HG03439 (cell line): ENCODE data around the gene PLIN1.
"Not testable (repeated sequence)": the region's sequence is repeated elsewhere in the genome, so short reads cannot be mapped to it uniquely, and the experiment has no call there.

Experiments
- ATAC-seq: cut with Tn5 transposase; IDR thresholded peaks from one replicate; pipeline ENCODE4 v1.9.1; 2021; ENCODE audit warnings: mild to moderate bottlenecking, moderate library complexity; ENCODE audit not compliant: unreplicated experiment

Gene PLIN1, protein sequence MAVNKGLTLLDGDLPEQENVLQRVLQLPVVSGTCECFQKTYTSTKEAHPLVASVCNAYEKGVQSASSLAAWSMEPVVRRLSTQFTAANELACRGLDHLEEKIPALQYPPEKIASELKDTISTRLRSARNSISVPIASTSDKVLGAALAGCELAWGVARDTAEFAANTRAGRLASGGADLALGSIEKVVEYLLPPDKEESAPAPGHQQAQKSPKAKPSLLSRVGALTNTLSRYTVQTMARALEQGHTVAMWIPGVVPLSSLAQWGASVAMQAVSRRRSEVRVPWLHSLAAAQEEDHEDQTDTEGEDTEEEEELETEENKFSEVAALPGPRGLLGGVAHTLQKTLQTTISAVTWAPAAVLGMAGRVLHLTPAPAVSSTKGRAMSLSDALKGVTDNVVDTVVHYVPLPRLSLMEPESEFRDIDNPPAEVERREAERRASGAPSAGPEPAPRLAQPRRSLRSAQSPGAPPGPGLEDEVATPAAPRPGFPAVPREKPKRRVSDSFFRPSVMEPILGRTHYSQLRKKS

DNA sequence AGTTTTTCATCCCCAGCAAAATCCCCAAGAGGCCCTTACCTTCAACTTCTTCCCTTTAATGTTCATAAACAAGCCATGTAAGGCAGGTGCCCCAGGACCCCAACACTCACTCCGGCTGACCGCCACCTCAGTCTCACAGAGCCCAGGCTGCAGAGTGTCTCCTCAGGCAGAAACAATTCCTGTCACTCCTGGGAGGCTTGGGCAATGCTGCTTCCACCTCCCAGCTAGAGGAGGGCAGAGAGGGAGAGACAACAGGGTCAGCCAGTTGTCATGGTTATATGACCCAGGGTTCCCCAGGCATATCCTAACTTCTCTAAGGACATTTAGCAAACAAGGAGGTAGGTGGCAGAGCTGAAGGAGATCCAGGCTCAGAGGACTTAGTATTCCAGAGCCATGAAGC, at the start of gene PLIN1:
Gene PLIN1, minus strand, starts transcription at position 156 of the 400 bp plus-strand sequence. CDS start 1,878 bp downstream, outside the sequence.
- no peak for ATAC-seq

DNA sequence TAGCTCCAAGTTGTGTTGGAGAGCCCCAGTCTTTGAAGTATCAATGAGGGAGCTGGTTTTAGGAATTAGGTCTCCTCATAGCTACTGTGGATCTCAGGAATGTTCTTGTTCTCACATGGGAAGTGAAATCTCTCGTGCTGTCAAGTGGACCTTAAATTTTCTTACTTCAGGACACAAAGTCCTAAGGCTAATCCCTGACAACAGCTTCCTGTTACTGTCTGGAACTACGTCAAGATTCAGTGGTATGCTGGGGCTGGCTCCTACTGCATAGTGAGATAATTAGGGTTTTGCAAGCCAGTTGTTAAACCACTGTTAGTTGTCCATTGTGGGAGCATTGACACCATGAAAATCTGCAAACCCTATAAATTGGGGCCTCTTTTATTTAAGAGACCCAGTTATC, 49.1 kb upstream of the PLIN1 start:
- no peak for ATAC-seq

DNA sequence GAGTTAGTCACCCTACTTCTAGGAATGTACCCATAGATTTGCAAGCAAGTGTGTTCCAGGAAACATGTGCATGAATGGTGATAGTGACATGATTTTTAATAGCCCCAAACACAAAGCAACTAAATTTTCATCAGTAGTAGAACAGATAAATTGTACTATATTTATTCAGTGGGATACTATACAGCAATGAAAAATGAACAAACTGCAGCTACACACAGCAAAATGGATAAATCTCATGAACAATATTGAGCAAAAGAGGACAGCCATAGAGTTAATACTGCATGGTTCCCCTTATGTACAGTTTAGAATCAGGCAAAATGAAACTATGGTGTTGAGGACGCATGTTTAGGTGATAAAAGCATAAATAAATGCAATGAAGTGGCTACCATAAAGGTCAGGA, 45.9 kb upstream of the PLIN1 start:
- no peak for ATAC-seq

DNA sequence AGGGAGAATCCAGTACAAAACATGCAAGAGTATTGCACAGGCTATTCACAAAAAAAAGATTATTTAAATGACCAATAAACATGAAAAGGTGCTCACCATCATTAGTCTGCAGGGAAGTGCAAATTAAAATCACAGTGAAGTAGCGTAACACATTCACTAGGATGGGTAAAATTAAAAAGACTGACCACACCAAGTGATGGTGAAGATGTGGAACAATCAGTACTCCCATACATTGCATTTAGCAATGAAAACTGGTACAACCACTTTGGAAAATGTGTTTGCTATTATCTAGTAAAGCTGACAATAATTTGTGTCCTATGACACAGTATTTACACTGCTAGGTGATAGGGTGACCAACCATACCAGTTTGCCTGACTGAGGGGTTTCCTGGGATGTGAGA, 45.5 kb upstream of the PLIN1 start:
- ATAC-seq, result no peak

DNA sequence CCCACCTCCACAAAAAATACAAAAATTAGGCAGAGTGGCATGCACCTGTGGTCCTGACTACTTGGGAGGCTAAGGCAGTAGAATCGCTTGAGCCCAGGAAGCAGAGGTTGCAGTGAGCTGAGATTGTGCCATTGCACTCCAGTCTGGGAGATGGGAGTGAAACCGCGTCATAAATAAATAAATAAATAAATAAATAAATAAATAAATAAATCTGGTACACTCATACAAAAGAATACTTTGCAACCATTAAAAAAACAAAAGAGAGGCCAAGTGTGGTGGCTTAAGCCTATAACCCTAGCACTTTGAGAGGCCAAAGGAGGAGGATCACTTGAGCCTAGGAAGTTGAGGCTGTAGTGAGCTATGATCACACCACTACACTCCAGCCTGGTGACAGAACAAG, 43.9 kb upstream of the PLIN1 start:
- ATAC-seq, result no peak

DNA sequence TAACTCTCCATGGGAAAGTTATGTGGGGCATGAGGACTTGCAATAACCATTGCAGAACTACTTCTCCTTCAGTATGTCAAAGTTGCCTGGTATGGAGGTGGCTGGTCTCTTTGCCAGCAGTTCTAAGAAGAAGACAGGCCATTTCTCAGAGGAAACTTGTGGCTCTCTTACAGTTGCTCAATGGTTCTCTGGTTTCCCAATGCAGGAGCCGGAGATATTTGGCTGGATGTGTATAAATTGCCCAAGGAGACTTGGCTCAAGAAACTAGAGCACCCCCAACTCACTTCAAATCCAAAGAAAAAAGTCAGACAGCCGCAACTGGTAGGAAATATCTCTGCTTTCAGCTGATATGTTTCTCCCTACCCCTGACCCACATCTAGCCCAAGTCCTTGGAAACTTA, 35.6 kb upstream of the PLIN1 start:
- no peak for ATAC-seq

DNA sequence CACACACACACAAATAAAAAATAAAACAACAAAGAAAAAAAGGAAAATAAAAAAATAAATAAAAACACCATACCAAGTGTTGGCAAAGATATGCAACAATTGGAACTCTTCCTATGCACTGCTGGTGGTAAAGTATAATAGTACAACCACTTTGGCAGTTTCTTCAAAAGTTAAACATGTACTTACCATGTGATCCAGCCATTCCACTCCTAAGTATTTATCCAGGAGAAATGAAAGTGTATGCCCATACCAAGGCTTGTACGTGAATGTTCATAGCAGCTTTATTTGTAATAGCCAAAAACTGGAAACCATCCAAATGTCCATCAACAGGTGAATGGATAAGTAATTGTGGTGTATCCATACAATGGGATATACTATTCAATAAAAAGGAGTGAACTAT, 28.4 kb upstream of the PLIN1 start:
- ATAC-seq, result no peak

DNA sequence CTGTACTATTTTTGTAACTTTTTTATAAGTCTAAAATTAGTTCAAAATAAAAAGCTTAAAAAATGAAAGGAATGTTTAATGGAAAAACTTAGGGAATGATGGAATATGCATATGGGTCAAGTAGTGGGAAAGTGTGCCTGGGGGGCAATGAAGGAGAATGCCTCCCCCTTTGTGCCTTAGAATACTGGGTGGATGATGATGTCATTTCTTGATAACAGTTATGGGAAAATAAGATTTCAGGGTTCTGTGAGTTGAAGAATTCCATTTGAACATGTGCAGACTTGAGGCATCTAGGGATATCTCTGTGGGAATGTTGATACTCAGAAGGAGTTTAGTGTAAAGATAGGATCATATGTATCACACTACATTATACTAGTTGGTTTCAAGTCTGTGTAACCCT, 25.2 kb upstream of the PLIN1 start:
- no peak for ATAC-seq

DNA sequence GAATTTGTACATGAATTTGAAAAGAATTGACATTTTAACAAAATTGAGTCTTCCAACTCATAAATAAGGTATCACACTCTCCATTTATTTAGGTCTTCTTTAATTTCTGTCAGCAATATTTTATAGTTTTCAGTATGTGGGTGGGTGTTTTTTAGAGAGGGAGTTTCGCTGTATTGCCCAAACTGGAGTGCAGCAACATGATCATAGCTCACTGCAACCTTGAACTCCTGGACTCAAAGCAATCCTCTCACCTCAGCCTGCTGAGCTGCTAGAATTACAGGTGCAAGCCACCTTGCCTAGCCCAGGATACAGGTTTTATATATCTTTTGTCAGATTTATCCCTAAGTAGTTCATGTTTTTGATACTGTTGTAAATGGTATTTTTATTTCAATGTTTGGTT, 16.0 kb upstream of the PLIN1 start:
- no peak for ATAC-seq

DNA sequence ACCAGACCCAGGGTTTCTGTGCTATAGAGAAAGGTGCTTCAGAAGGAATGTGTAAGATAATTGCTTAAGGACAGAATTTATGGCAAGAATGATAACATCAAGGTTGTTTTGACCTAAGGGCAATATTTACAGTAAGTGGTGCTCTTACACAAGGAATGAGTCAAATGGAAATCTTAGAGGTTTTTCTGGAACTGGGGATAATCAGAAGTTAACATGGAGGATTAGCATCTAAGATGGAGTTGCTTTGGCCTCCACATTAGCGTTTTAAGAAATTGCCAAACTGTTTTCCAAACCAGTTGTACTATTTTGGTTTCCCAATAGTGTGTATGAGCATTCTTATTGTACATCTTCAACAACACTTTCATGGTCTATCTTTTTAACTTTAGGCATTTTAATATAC, 14.5 kb upstream of the PLIN1 start:
- no peak for ATAC-seq

DNA sequence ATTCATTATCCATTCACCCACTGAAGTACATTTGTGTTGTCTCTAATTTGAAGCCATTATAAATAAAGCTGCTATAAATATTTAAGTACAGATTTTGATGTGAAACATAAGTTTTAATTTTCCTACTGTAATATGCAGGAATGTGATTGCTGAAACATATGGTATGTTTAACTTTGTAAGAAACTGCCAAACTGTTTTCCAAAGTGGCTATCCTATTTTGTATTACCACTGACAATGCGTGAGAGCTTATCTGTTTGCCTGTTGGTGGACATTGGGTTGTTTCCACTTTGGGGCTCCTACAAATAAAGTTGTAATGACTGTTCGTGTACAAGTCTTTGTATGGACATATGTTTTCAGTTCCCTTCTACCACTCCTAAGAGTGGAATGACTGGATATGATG, 13.9 kb upstream of the PLIN1 start:
- ATAC-seq, result no peak

DNA sequence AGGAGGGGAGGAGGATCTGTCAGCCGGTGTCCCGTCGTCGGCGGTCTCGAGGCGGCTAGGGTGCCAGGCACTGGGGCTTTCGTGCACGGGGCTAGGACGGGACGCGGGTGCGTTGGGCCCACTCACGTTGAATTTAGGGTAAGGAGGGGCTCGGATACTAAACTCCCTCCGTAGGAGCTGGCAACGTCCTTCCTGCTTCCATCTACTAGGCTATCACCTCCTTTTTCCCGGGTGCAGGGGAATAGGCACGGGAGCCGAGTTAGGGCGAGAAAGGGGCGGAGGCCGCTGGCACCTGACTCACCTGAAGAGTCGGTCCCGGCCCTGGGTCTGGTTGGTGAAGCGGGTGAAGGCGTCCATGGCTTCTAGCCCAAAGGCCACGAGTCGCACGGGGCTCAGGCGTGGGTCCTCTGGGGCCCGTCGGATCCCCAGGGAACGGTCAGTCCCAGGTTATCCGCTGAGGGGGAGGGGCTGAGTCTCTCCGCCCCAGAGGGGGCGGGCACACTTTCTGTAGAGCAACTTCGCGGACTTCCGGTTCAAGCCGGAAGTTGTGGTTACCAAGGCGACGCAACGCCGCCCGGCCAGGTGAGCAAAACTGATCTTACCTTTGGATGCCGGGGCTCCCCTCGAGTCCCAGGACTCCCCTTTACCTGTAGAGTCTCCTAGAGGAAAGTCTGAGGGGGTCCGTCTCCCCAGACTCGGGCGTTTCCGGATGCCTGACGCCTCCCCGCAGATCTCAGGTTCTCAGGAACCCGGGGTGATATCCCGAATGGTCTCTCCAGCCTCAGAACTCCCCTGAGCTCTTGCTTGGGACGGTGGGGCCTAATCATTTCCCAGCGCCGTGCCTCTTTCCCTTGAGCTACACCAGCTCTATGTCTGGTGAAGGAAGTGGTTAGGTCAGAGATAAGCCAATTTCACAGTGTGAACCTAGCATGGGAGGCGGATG, 11.4 kb upstream of the PLIN1 start, which contains the start of the genes PEX11A and WDR93:
Gene PEX11A, minus strand, starts transcription at position 479 of the 943 bp plus-strand sequence. Its CDS starts 122 bp downstream, at position 357.
Gene WDR93, plus strand, starts transcription at position 536 of the 943 bp plus-strand sequence. CDS start 10,936 bp downstream, outside the sequence.
- peak; percentile 84 for ATAC-seq

DNA sequence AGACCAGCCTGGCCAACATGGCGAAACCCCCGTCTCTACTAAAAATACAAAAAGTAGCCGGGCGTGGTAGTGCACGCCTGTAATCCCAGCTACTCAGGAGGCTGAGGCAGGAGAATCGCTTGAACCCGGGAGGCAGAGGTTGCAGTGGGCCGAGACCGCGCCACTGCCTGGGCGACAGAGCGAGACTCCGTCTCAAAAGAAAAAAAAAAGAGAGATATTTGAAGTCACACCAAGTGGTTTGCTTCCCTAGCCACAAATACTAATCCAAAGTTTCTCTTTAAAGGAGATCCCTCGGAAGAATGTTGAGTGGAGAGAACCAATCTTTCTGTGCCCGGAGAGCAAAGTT, 10.7 kb upstream of the PLIN1 start:
- not testable (repeated sequence) for ATAC-seq

DNA sequence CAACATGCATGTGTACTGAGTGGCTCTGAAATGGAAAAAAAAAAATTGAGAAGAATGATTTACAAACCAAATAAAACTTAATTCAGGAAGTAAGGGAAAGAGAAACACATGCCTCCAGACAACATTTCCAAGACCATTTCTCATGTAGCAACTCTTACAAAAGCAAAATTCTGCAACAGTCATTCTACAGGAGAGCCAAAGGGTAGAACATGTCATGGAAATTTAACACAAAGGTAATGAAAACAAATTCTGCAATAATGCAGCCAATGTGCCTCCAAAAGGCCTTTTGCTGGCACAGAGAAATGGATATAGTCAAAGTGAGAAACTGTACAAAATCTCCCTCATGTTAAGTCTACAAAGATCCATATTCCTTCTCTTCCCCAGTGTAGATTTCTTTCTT, 7.4 kb upstream of the PLIN1 start:
- ATAC-seq, result no peak

DNA sequence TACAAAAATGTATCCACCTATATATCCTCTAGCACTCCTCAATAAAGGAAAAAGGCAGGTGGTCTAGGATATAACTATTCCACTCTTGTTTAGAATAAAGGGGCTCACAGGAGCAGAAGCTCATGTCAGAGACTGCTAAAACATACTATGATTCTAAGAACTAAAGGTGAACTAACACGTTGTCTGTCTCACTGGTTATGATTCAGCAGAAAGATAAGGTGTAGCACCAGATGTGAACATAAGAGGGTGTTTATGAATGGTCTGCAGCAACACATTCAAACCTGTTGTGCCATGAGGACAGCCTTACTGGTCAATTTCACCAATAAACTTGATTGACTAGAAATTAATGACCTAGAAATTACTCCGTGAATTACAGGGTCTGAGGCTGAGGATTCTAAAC, 6.8 kb upstream of the PLIN1 start:
- ATAC-seq, result no peak

DNA sequence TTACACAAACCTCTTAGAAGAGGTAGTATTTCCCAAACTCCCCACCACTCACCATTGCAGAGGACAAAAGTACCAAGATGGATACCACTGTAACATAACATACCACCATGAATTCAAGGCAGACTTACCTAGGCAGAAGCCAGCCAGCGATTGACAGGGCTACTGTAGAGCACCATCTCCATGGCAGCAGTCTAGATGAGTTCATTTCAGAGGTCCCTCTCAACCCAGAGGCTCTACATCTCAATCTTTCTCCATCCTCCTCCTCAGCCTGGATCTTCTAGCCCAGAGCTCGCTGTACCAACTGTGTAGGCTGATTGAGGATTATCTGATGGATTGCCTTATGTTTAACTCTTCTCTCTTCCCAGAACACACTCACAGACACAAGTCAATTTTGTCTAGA, 2.0 kb upstream of the PLIN1 start:
- ATAC-seq, result no peak

DNA sequence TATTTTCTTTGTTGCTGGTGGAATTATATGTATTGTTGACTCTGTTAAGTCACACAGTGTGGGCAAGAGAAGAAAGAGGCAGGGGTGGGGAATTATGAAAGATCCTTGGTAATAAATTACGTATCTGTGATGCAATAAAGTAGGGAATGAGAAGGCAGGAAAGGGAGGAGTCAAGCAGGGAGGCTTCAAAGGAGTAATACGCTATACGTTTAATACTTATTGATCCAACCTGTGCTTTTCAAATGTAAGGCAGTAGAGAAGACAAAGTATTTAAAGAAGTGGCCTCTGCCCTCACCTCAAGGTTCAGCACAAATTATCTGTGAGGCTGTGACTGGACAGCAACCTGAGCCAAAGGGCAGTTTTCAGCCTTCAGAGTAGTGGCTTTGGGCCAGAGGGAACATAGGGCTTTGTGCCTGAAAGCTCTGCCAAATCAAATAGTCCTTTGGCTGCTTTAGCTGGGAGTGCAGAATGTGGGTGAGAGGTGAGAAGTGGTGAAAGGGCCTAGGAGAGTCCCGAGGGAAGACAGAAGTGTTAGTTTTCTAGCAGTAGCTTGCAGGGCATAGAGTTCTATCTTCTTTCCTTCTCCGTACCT, 1.2 kb upstream of the PLIN1 start:
- no peak for ATAC-seq

DNA sequence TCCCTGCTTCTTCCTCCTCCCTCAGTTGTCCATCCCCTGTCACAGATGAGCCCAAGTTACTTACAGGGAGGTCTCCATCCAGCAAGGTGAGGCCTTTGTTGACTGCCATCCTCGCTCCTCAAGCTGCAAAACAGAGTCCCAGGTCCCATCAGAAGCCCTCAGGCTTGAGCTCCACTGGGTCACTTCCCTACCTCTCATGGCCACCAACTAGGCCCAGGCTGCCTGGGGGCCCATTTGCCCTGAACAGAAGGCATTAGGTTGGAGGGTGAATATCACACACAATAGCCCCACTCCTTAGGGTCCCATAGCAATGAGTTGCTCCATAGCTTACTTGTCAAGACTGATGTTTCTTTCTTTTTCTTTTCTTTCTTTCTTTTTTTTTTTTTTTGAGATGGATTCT, 1.8 kb downstream of the PLIN1 start:
- ATAC-seq, result no peak

DNA sequence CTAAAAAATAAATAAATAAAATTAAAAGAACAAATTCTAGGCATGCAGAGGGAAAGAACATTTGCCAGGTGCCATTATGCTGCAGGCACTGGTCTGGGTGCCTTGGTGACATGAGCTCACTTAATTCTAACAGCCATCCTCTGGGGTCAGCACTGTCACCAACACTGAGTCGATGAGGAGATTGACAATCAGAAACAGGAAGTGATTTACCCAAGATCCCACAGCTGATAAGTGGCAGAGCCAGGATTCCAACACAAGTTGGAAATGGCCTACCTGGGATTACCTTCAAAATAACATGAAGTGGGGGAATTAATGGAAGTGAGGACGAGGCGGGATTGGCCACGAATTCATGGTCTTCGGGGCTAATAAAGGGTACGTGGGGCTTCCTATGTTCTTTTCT, 3.6 kb downstream of the PLIN1 start:
- ATAC-seq, result no peak

DNA sequence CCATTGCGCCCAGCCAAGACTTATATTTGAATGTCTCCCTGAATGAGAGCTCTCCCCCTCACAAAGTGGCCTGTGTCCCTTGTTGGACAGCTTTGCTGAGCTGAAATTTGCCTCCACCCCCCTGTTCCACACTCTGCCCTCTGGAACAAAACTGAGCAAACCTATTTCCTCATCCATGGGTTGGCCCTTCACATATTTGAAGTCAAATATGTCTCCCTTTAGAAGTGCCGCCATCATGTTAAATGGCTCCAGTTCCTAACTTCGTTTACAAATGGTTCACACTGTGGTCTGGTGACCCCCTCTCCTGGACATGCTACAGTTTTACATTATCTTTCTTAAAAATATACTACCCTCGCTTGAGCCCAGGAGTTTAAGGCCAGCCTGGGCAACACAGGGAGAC, 4.6 kb downstream of the PLIN1 start:
- no peak for ATAC-seq

DNA sequence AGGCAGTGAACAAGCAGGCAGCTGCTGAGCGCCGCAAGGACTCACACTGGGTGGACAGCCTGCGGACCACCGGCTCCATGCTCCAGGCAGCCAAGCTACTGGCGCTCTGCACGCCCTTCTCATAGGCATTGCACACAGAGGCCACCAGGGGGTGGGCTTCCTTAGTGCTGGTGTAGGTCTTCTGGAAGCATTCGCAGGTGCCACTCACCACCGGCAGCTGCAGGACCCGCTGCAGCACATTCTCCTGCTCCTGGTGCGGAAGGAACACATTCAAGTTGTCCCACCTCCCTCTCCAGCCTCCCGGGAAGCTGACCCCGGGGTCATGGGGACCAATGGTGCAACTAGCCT, 6.0 kb downstream of the PLIN1 start:
- ATAC-seq, result no peak
